T-cell (primary cell): Measurements from ENCODE around the gene KIAA1549. TPM values are rescaled to one million over a fixed set of nuclear protein-coding genes. Genes with fewer than 3 reads are reported as not detected.

Source experiments
- ATAC-seq, 4 experiments: fragments of 200-7000 bp in 3 of 4; fragments of 150-1000 bp in 1 of 4; cut with Tn5 transposase; replicated peaks in 1 of 4; 1 replicate in 3 of 4; 2 replicates in 1 of 4; pipeline ENCODE4 v1.10.0; 2021; ENCODE audit warnings: moderate library complexity in 3 of 4, mild to moderate bottlenecking in 2 of 4, moderate number of reproducible peaks in 1 of 4
- CTCF ChIA-PET, 2 donors: fragments of 300-600 bp; sonication (Branson Sonifier 250); formaldehyde crosslinking; loops; one replicate each; lab custom pipeline; 2022; ENCODE audit warnings: antibody characterized with exemption in 2 of 2; lab: Charles Lee
- POLR2A ChIA-PET, 2 donors: fragments of 300-600 bp; sonication (Branson Sonifier 250); formaldehyde crosslinking; loops; one replicate each; lab custom pipeline; 2022; ENCODE audit warnings: antibody characterized with exemption in 2 of 2; lab: Charles Lee
- DNase-seq, 35 experiments: peaks; one replicate each; pipeline versions ENCODE4 v3.0.0 to v3.0.0-alpha.2; 2013 to 2023
- H3K27ac ChIP-seq: one replicate; pipeline ENCODE4 v1.5.1; 2013; ENCODE audit warnings: low read length
- H3K27me3 ChIP-seq, 2 experiments: replicated peaks in 1 of 2; 1 replicate in 1 of 2; 2 replicates in 1 of 2; pipeline versions ENCODE4 v1.6.1 to v1.7.0; 2013; ENCODE audit warnings: low read length in 1 of 2, mixed read lengths in 1 of 2; ENCODE audit not compliant: control insufficient read depth in 2 of 2, insufficient read depth in 2 of 2; ENCODE audit errors: extremely low read depth in 1 of 2
- H3K36me3 ChIP-seq, 2 donors: 1 replicate in 1 of 2; 2 replicates in 1 of 2; pipeline versions ENCODE4 v1.6.1 to v1.7.0; 2013; ENCODE audit warnings: low read length in 1 of 2; ENCODE audit not compliant: control insufficient read depth in 2 of 2, insufficient read depth in 1 of 2; ENCODE audit errors: extremely low read depth in 1 of 2
- H3K4me1 ChIP-seq, 2 experiments: 1 replicate in 1 of 2; 2 replicates in 1 of 2; pipeline versions ENCODE4 v1.6.1 to v1.7.0; 2013; ENCODE audit warnings: low read length in 2 of 2, mixed read lengths in 1 of 2; ENCODE audit not compliant: insufficient read depth in 2 of 2, control insufficient read depth in 1 of 2; ENCODE audit errors: extremely low read depth in 1 of 2
- H3K4me3 ChIP-seq, 2 donors: 1 replicate in 1 of 2; 2 replicates in 1 of 2; pipeline versions ENCODE4 v1.5.1 to v1.7.0; 2013; ENCODE audit warnings: mild to moderate bottlenecking in 2 of 2, low read length in 1 of 2, moderate library complexity in 1 of 2; ENCODE audit not compliant: control insufficient read depth in 1 of 2; ENCODE audit errors: extremely low read depth in 1 of 2
- H3K9me3 ChIP-seq: 2 replicates; pipeline ENCODE4 v1.7.0; 2013
- H3K27ac Mint-ChIP-seq, 2 donors: one replicate each; pipeline ENCODE4 v1.8.0; 2020 to 2021; ENCODE audit warnings: mild to moderate bottlenecking in 2 of 2, mixed read lengths in 2 of 2
- H3K27me3 Mint-ChIP-seq, 2 donors: one replicate each; pipeline ENCODE4 v1.8.0; 2021 to 2022; ENCODE audit warnings: mixed read lengths in 2 of 2
- H3K36me3 Mint-ChIP-seq: one replicate; pipeline ENCODE4 v1.8.0; 2021; ENCODE audit warnings: mixed read lengths
- H3K4me1 Mint-ChIP-seq, 3 donors: one replicate each; pipeline ENCODE4 v1.8.0; 2020 to 2022; ENCODE audit warnings: mixed read lengths in 3 of 3, mild to moderate bottlenecking in 1 of 3
- H3K4me3 Mint-ChIP-seq, 3 donors: one replicate each; pipeline ENCODE4 v1.8.0; 2020 to 2022; ENCODE audit warnings: mild to moderate bottlenecking in 3 of 3, mixed read lengths in 3 of 3, moderate library complexity in 3 of 3
- H3K9me3 Mint-ChIP-seq, 3 donors: one replicate each; pipeline ENCODE4 v1.8.0; 2020 to 2022; ENCODE audit warnings: mixed read lengths in 3 of 3
- WGBS: methylation state at CpG from one replicate; pipeline ENCODE4 v1.1.5; 2013; ENCODE audit warnings: missing lambda C conversion rate; ENCODE audit not compliant: insufficient coverage; 5-methylcytosine and 5-hydroxymethylcytosine counted together
- total RNA-seq, 35 experiments: library from RNA in 6 of 35; stranded (reverse) in 6 of 35; fragments of 120-200 nt in 1 of 35; gene quantifications; one replicate each; pipeline versions ENCODE4 v1.2.1 to v1.2.4 and lab custom pipeline; 2013 to 2026

KIAA1549 gene
- total RNA-seq, 5 donors from 2014 or later (not counting 1 experiment from before 2014, with no cell fraction given): 0.05 to 0.29 (median 0.15) TPM

DNA sequence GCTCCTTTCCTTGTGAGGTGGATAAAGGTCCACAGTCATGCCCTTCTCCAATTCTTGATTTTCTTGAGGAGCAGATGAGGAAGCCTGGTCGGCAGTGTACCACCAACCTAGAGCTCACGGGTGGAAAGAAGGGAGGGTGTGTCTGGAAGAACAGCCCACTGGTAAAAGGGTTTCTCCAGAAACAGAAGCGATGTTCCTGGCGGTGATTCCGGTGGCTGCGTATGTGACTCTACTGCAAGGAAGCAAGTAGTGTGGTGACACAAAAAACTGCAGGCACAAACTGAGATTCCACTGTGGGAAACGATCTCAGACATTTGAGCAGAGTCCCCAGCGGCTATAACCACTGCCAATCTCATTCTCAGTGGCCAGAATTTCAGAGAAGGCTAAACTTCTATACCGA, 117.3 kb downstream of the KIAA1549 start:
- Mint-ChIP-seq H3K4me1 (peaks cover 11 to 23% (median 20%) of the 10 kb centered on the region in 3 donors), H3K9me3 (no peaks in the 10 kb centered on the region), H3K36me3 (no peaks in the 10 kb centered on the region), H3K4me3 (no peak overlapping the region), H3K27me3 (peaks cover 0 to 10% of the 10 kb centered on the region in 2 donors), H3K27ac (no peak overlapping the region)
- Histone ChIP-seq H3K4me3 (no peak overlapping the region), H3K9me3 (no peaks in the 10 kb centered on the region), H3K27ac (no peak overlapping the region), H3K27me3 (peaks cover 0 to 10% of the 10 kb centered on the region in 2 experiments), H3K36me3 (no peaks in the 10 kb centered on the region), H3K4me1 (no peaks in the 10 kb centered on the region)
- ChIA-PET CTCF (no interaction called here), POLR2A (no interaction called here)
- DNase-seq (no peak), ATAC-seq (no peak)
- 93% methylated on average over 9 of the region's 9 CpGs for WGBS

DNA sequence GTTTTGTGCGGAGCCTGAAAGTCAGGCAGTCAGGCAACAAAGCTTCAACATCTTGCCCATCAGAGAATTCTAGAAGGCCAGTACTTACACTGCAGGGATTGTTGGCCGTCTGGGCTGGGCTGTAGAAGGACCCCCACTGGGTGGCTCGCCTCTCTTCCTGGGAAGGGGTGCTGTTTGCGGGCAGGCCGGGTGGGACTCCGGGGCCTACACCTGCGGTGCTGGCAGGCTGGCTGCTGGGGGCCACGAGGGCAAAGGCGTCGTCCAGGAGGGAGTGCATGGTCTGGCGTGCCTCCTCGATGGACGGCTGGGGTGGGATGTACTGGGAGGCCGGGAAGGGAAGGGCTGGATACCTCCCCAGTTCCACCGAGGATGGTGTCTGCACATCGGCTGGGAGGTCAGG, 120.1 kb downstream of the KIAA1549 start:
- 91% methylated on average over 8 of the region's 16 CpGs for whole genome bisulfite sequencing
- peaks cover 0 to 5% of the 10 kb centered on the region in 2 donors for H3K27me3 Mint-ChIP-seq
- peaks cover 10% of the 10 kb centered on the region for H3K36me3 Mint-ChIP-seq
- DNase-seq: no peak
- no peak overlapping the region for H3K27ac Mint-ChIP-seq
- Histone ChIP-seq H3K36me3 (no peaks in the 10 kb centered on the region), H3K4me1 (no peaks in the 10 kb centered on the region), H3K27ac (no peak overlapping the region), H3K9me3 (no peaks in the 10 kb centered on the region), H3K4me3 (no peak overlapping the region), H3K27me3 (peaks cover 0 to 5% of the 10 kb centered on the region in 2 experiments)
- POLR2A ChIA-PET: no interaction called here
- H3K4me1 Mint-ChIP-seq: peaks cover 10 to 22% (median 19%) of the 10 kb centered on the region in 3 donors
- ATAC-seq: no peak
- CTCF ChIA-PET: no interaction called here
- H3K4me3 Mint-ChIP-seq: no peak overlapping the region
- peaks cover 6 to 15% (median 7%) of the 10 kb centered on the region in 3 donors for H3K9me3 Mint-ChIP-seq

DNA sequence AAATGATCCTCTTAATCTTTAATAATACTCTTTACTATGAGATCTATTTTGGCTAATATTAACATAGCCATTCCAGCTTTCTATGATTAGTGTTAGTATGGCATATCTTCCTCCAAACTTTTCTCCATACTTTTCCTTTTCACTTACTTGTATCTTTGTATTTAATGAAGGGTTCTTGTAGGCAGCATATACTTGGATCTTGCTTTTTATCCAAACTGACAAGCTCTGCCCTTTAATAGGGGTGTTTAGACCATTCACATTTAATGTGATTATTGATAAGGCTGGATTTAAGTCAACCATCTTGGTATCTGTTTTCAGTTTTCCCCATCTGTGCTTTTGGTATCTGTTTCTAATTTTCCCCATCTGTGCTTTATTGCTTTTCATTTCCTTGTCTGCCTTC, 123.5 kb downstream of the KIAA1549 start:
- Histone ChIP-seq H3K4me3 (no peak overlapping the region), H3K9me3 (no peaks in the 10 kb centered on the region), H3K27me3 (peaks cover 0 to 5% of the 10 kb centered on the region in 2 experiments), H3K36me3 (no peaks in the 10 kb centered on the region), H3K4me1 (no peaks in the 10 kb centered on the region), H3K27ac (no peak overlapping the region)
- Mint-ChIP-seq H3K4me1 (no peaks in the 10 kb centered on the region), H3K27me3 (peaks cover 0 to 5% of the 10 kb centered on the region in 2 donors), H3K4me3 (no peak overlapping the region), H3K27ac (no peak overlapping the region), H3K9me3 (peaks cover 6 to 15% (median 7%) of the 10 kb centered on the region in 3 donors), H3K36me3 (peaks cover 10% of the 10 kb centered on the region)
- DNase-seq (no peak), ATAC-seq (no peak)
- POLR2A ChIA-PET: no interaction called here
- CTCF ChIA-PET: interaction anchor here in 1 of 2 donors (0.7 kb wide), 1 partner anchor 29 kb away, joined by 3 read pairs; no protein-coding TSS in a partner anchor

DNA sequence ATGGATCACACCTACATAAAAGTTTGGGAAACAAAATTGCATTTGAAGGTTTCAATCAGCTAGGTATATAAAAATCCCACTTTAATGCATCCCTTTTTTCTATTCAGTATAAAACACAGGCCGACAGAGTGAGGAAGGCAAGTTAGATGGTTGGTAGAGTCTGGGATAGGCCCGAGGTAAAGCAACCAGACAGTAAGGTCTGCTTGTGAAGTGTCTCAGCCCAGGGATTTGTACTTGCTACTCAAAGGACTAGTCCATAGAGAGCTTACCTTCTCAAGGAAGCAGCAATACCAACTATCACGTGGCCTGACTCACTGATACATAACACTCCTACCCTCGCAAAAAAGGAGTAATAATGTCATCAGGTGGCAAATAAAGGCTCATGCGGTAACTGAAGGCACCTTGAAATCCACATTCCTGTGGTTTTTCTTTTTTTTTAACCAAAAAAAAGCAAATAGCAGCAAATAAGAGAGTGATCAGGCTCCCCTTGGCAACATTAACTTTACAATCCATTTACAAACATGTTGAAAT, 127.0 kb downstream of the KIAA1549 start:
- CTCF ChIA-PET: no interaction called here

DNA sequence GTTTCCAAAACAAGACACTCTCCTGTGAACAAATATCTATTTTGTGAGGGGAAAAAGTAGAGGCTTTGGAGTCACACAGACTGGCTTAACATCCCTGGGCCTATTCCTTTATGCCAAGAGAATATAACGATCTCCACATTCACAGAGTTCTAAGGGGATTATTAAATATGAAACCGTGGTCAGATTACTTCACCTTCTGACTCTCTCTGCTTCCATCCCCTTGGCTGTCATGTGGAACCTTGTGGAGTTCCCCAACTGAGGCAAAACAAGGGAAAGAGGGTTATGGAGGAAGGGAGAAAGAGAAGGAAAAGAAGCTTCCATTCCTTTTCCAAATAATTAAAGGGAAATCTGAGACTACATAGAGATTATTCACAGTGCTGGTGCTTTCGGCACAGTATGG, 127.7 kb downstream of the KIAA1549 start:
- Histone ChIP-seq H3K4me3 (no peak overlapping the region), H3K9me3 (no peaks in the 10 kb centered on the region), H3K36me3 (no peaks in the 10 kb centered on the region), H3K4me1 (no peaks in the 10 kb centered on the region), H3K27me3 (no peaks in the 10 kb centered on the region), H3K27ac (no peak overlapping the region)
- POLR2A ChIA-PET: no interaction called here
- CTCF ChIA-PET: interaction anchor here in 1 of 2 donors (0.6 kb wide), 1 partner anchor 20 kb away, joined by 6 read pairs; no protein-coding TSS in a partner anchor
- ATAC-seq (no peak), DNase-seq (no peak)
- peaks cover 10% of the 10 kb centered on the region for H3K36me3 Mint-ChIP-seq
- no CpG with 5 or more reads among the region's 3 CpGs for WGBS
- no peaks in the 10 kb centered on the region for H3K27me3 Mint-ChIP-seq
- no peaks in the 10 kb centered on the region for H3K4me1 Mint-ChIP-seq
- no peak overlapping the region for H3K4me3 Mint-ChIP-seq
- H3K27ac Mint-ChIP-seq: no peak overlapping the region
- peaks cover 6 to 22% (median 7%) of the 10 kb centered on the region in 3 donors for H3K9me3 Mint-ChIP-seq

More for the DNA sequence above, 127.0 kb downstream of the KIAA1549 start:
- WGBS: 72% methylated on average over 2 of the region's 5 CpGs
- Histone ChIP-seq H3K27me3 (no peaks in the 10 kb centered on the region), H3K4me3 (no peak overlapping the region), H3K27ac (no peak overlapping the region), H3K9me3 (no peaks in the 10 kb centered on the region), H3K4me1 (no peaks in the 10 kb centered on the region), H3K36me3 (no peaks in the 10 kb centered on the region)
- no peak for DNase-seq
- no peak overlapping the region for H3K27ac Mint-ChIP-seq
- ATAC-seq: no peak
- H3K4me1 Mint-ChIP-seq: no peaks in the 10 kb centered on the region
- no peak overlapping the region for H3K4me3 Mint-ChIP-seq
- POLR2A ChIA-PET: no interaction called here
- peaks cover 10% of the 10 kb centered on the region for H3K36me3 Mint-ChIP-seq
- peaks cover 6 to 22% (median 7%) of the 10 kb centered on the region in 3 donors for H3K9me3 Mint-ChIP-seq
- no peaks in the 10 kb centered on the region for H3K27me3 Mint-ChIP-seq

DNA sequence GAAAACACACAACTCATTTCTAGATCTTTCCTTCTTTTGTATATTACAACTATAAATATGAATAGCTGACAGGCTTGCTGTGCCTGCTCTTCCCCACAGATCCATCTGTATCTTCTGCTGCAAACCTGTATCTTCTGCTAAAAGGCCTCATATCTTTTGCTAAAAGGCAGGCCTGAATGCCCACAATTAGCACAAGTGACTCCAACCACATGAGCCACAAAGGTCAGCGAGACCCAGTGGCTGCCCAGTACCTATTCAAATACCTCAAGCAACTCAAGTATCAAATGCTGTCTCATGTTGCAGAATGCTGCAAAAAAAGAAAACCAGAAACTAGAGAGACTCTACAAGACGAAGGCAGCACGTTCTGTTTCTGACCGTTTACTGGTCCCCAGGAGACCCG, 128.7 kb downstream of the KIAA1549 start:
- no peak for ATAC-seq
- Mint-ChIP-seq H3K4me3 (no peak overlapping the region), H3K36me3 (peaks cover 5% of the 10 kb centered on the region), H3K4me1 (no peaks in the 10 kb centered on the region), H3K27me3 (no peaks in the 10 kb centered on the region), H3K9me3 (peaks cover 2 to 12% (median 4%) of the 10 kb centered on the region in 3 donors), H3K27ac (no peak overlapping the region)
- WGBS: 100% methylated on average over 5 of the region's 5 CpGs
- Histone ChIP-seq H3K36me3 (no peaks in the 10 kb centered on the region), H3K27ac (no peak overlapping the region), H3K4me1 (no peaks in the 10 kb centered on the region), H3K9me3 (no peaks in the 10 kb centered on the region), H3K27me3 (no peaks in the 10 kb centered on the region), H3K4me3 (no peak overlapping the region)
- POLR2A ChIA-PET: no interaction called here
- no peak for DNase-seq
- CTCF ChIA-PET: no interaction called here
